Mucosa of stomach (tissue), 1 donor: ENCODE measurements around the gene SLC5A9.
"Not testable (repeated sequence)": the region's sequence is repeated elsewhere in the genome, so short reads cannot be mapped to it uniquely, and the experiment has no call there.

ENCODE experiments used
- H3K27me3 ChIP-seq: one replicate; pipeline ENCODE4 v1.7.0; 2013; ENCODE audit warnings: mild to moderate bottlenecking, low read length; ENCODE audit not compliant: control insufficient read depth, insufficient read depth
- H3K36me3 ChIP-seq: one replicate; pipeline ENCODE4 v1.7.0; 2013; ENCODE audit warnings: low read length; ENCODE audit not compliant: control insufficient read depth, insufficient read depth
- H3K4me1 ChIP-seq: one replicate; pipeline ENCODE4 v1.7.0; 2013; ENCODE audit warnings: mild to moderate bottlenecking, low read length; ENCODE audit not compliant: control insufficient read depth, insufficient read depth
- H3K4me3 ChIP-seq: one replicate; pipeline ENCODE4 v1.7.0; 2013; ENCODE audit warnings: low read length
- H3K9ac ChIP-seq: one replicate; pipeline ENCODE4 v1.7.0; 2013; ENCODE audit warnings: mild to moderate bottlenecking, low read length, moderate library complexity
- H3K9me3 ChIP-seq: one replicate; pipeline ENCODE4 v1.7.0; 2013; ENCODE audit warnings: mild to moderate bottlenecking, low read length, moderate library complexity; ENCODE audit not compliant: control insufficient read depth
- donor health status: Pancreatic carcinoma.

The SLC5A9 gene

DNA sequence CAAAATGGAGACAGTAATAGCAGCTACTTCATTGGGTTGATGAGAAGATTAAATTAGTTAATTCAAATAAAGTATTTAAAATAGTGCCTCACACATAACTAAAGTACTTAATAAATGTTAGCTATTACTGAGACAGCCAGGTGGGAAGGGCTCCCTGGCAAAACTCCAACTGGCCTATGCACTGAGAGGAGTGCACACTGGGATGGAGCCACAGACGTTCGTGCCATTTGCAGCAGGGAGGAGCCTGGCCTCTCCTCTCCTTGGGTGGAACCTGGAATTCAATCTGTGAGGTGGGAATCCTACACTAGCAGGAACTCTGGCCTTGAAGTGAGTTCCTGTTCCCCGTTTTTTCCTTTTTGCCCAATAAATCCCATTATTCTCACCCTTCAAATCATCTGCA lies 28.1 kb downstream of the SLC5A9 start:
- H3K27me3 ChIP-seq: no peaks in the 10 kb centered on the region
- H3K9ac ChIP-seq: no peak overlapping the region
- peaks cover 21% of the 10 kb centered on the region for H3K4me1 ChIP-seq
- no peaks in the 10 kb centered on the region for H3K36me3 ChIP-seq
- H3K9me3 ChIP-seq: no peaks in the 10 kb centered on the region
- H3K4me3 ChIP-seq: no peak overlapping the region

DNA sequence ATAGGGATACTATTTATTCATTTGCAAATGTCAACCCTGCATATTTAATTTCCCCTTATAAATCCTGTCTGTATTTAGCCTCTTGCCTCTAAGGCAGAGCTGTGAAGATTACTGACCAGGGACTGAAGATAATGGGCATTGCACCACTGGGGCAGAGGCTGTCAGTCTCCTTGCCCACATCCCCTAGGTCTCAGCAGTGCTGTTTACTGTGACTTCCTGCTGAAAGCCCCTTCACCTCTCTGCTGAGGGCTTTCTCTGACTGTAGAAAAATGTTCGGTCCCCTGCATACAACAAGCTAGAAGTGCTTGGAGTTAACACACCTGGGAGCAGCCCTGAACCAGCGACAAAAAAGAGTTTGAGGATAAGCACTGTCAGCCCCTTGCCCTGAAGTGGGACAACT lies 28.8 kb downstream of the SLC5A9 start:
- no peaks in the 10 kb centered on the region for H3K27me3 ChIP-seq
- H3K9ac ChIP-seq: no peak overlapping the region
- H3K4me1 ChIP-seq: peaks cover 21% of the 10 kb centered on the region
- no peaks in the 10 kb centered on the region for H3K36me3 ChIP-seq
- no peak overlapping the region for H3K4me3 ChIP-seq
- H3K9me3 ChIP-seq: no peaks in the 10 kb centered on the region

DNA sequence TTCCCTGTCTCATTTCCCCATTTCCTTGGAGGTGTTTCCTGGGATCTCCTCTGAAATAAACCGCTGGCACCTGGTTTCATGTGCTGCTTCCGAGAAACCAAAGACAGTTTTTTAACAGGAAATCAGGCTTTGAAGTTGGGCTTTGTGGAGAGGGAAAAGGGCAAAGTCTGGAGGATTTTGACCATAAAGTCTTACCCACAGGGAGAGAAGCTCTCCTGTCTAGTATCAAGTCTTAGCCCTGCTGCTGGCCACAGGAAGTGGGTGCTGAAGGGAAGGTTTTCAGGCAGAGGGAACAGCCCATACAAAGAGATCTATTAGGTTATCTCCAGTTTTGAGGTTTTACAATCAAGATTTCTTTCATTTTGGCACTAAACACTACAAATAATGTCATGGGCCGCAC lies 29.3 kb downstream of the SLC5A9 start:
- H3K9me3 ChIP-seq: no peaks in the 10 kb centered on the region
- no peaks in the 10 kb centered on the region for H3K36me3 ChIP-seq
- H3K27me3 ChIP-seq: no peaks in the 10 kb centered on the region
- H3K4me3 ChIP-seq: no peak overlapping the region
- peaks cover 17% of the 10 kb centered on the region for H3K4me1 ChIP-seq
- no peak overlapping the region for H3K9ac ChIP-seq

DNA sequence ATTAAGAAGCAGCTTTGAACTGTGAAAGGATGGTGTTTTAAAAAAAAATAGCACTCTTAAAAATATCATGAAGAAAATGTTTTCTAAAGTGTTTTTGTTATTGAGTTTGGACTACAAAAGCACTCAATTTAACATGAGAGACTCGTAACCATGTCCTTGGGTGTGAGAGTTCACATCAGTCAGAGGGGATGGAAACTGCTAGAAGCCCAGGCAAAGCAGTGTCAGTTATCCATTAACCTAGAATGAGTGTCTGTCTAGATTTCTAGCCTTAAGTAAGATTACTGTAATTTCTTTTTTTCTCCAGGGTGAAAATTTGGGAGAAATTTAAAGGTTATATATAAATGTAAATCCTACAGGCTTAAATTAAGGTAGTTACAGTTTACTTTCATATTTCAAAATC lies 31.7 kb downstream of the SLC5A9 start:
- Histone ChIP-seq H3K36me3 (no peaks in the 10 kb centered on the region), H3K4me3 (no peak overlapping the region), H3K27me3 (no peaks in the 10 kb centered on the region), H3K9ac (no peak overlapping the region), H3K9me3 (no peaks in the 10 kb centered on the region), H3K4me1 (peaks cover 9% of the 10 kb centered on the region)

DNA sequence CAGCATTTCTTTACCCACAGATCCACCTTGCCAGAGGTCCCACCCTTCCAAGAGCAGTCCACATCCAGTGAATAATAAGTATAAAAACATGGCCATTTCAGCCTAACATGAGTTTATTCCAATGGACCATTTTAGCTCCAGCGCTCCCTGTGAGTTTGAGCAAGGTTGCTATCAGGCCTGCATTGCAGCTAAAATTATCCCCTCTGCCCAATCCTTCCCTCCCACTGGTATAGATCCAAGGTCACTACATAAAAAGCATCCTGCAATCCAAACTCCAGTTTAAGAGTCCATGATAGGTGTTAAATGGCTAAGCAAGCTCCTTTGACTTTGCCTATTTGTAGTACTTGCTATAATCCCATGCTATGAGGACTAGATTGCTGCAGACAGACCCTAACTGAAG lies 35.6 kb downstream of the SLC5A9 start:
- Histone ChIP-seq H3K36me3 (no peaks in the 10 kb centered on the region), H3K9me3 (no peaks in the 10 kb centered on the region), H3K4me3 (no peak overlapping the region), H3K4me1 (no peaks in the 10 kb centered on the region), H3K27me3 (no peaks in the 10 kb centered on the region), H3K9ac (no peak overlapping the region)

DNA sequence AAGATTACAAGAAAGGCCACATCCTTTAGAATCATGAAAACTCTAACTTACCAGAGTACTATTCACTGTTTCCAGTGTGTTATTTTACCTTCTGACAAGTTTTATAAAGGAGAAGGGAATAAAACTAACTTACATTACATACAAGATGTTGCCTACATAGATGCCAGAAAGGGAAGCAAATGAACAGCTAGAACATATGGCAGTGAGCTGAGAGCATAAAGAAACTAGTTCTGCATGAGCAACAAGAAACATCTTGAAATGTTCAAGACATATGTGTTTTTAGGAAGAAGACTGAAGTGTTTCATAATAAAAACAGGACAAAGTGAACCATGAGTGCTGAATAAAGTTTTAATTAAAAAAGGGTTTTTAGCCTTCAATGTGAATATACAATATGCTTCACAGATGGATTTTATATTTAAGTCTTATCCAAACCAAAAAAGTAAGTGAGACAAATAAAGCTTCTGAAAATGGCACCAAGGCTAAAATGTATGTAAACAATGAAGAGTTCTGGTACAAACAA lies 39.4 kb downstream of the SLC5A9 start:
- Histone ChIP-seq H3K4me3 (no peak overlapping the region), H3K36me3 (no peaks in the 10 kb centered on the region), H3K9me3 (no peaks in the 10 kb centered on the region), H3K4me1 (no peaks in the 10 kb centered on the region), H3K27me3 (no peaks in the 10 kb centered on the region), H3K9ac (no peak overlapping the region)

DNA sequence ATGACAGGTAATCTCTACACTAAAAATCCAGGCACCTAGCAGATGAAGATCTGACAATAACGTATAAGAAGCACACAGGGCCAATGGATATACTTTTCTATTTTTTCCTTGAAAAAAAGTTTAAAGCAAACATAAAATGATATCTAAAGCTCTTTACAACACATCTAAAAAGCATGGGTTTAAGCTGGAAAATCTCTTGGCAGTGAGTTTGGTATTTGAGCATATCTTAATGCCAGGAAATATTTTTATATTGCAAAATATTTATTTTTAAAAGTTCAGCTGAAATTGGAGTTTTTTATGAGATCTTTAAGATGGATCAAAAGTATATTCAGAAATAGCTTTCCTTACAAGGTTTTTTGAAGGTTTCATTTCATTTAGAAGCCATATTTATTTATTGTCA lies 40.5 kb downstream of the SLC5A9 start:
- Histone ChIP-seq H3K9ac (no peak overlapping the region), H3K36me3 (no peaks in the 10 kb centered on the region), H3K9me3 (no peaks in the 10 kb centered on the region), H3K4me3 (no peak overlapping the region), H3K27me3 (no peaks in the 10 kb centered on the region), H3K4me1 (no peaks in the 10 kb centered on the region)

DNA sequence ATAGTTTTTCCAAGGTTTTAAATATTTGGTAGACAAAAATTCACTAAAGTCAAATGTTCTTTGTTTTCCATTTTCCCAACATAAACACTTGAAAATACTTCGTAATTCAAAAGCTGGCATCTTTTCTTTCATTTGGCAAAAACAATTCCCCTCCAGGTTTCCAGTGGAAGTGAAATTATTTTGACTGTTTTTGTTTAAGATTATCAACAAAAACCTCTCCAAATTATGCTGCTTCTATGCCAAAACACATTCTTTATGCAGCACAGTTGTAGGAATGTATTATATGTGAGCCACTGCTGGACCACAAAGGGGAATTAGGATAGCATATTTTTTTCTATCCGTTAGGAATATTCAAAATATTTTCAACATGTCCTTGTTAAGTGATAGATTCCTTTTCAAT lies 44.1 kb downstream of the SLC5A9 start:
- no peaks in the 10 kb centered on the region for H3K27me3 ChIP-seq
- H3K4me1 ChIP-seq: no peaks in the 10 kb centered on the region
- no peak overlapping the region for H3K4me3 ChIP-seq
- H3K9me3 ChIP-seq: no peaks in the 10 kb centered on the region
- H3K36me3 ChIP-seq: no peaks in the 10 kb centered on the region
- H3K9ac ChIP-seq: no peak overlapping the region

DNA sequence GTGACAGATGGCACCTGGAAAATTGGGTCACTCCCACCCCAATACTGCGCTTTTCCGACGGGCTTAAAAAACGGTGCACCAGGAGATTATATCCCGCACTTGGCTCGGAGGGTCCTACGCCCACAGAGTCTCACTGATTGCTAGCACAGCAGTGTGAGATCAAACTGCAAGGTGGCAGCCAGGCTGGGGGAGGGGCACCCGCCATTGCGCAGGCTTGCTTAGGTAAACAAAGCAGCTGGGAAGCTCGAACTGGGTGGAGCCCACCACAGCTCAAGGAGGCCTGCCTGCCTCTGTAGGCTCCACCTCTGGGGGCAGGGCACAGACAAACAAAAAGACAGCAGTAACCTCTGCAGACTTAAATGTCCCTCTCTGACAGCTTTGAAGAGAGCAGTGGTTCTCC lies 54.9 kb downstream of the SLC5A9 start:
- not testable (repeated sequence) for H3K36me3 ChIP-seq, H3K9ac ChIP-seq, H3K9me3 ChIP-seq, H3K4me1 ChIP-seq, H3K4me3 ChIP-seq, H3K27me3 ChIP-seq

DNA sequence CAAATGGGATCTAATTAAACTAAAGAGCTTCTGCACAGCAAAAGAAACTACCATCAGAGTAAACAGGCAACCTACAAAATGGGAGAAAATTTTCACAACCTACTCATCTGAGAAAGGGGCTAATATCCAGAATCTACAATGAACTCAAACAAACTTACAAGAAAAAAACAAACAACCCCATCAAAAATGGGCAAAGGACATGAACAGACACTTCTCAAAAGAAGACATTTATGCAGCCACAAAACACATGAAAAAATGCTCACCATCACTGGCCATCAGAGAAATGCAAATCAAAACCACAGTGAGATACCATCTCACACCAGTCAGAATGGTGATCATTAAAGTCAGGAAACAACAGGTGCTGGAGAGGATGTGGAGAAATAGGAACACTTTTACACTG lies 59.8 kb downstream of the SLC5A9 start:
- H3K9ac ChIP-seq, H3K27me3 ChIP-seq, H3K36me3 ChIP-seq, H3K9me3 ChIP-seq, H3K4me1 ChIP-seq, H3K4me3 ChIP-seq: not testable (repeated sequence)

DNA sequence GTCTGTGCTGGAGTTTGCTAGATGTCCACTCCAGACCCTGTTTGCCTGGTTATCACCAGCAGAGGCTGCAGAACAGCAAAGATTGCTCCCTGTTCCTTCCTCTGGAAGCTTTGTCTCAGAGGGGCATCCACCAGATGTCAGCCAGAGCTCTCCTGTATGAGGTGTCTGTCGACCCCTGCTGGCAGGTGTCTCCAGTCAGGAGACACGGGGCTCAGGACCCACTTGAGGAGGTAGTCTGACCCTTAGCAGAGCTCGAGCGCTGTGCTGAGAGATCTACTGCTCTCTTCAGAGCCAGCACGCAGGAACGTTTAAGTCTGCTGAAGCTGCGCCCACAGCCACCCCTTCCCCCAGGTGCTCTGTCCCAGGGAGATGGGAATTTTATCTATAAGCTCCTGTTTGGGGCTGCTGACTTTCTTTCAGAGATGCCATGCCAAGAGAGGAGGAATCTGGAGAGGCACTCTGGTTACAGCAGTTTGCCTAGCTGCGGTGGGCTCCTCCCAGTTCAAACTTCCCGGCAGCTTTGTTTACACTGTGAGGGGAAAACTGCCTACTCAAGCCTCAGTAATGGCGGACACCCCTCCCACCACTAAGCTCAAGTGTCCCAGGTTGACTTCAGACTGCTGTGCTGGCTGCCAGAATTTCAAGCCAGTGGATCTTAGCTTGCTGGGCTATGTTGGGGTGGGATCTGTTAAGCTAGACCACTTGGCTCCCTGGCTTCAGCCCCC lies 62.3 kb downstream of the SLC5A9 start:
- H3K36me3 ChIP-seq, H3K4me3 ChIP-seq, H3K9ac ChIP-seq, H3K9me3 ChIP-seq, H3K27me3 ChIP-seq, H3K4me1 ChIP-seq: not testable (repeated sequence)

DNA sequence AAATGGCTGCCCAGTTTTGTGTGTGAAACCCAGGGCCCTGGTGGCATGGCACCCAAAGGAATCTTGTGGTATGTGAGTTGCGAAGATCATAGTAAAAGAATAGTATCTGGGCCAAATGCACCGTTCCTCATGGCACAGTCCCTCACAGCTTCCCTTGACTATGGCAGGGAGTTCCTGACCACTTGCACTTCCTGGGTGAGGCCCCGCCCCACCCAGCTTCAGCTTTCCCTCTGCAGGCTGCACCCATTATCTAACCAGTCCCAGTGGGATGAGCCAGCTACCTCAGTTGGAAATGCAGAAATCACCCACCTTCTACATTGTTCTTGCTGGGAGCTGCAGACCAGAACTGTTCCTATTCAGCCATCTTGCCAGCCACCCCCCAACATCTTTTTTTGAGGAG lies 63.0 kb downstream of the SLC5A9 start:
- H3K4me3 ChIP-seq: no peak overlapping the region
- H3K9me3 ChIP-seq: no peaks in the 10 kb centered on the region
- H3K36me3 ChIP-seq: no peaks in the 10 kb centered on the region
- H3K4me1 ChIP-seq: no peaks in the 10 kb centered on the region
- H3K27me3 ChIP-seq: no peaks in the 10 kb centered on the region
- H3K9ac ChIP-seq: no peak overlapping the region

DNA sequence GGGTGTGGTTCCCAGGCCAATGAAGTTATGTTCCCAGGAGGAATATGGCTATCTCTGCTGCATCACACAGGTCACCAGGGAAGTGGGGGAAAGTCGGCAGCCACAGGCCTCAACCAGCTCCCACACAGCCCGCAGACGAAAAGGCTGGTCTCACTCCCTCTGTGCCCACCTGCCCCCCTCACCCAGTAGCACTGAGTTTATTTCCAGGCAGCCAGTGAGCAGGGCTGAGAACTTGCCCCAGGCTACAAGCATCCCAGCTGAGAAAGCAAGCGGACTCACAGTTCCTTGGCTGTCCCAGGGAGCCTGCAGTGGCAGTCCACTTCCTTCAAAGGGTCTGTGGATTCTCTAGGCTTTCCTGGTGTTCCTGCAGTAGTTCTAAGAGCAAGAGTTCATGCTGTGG lies 68.9 kb downstream of the SLC5A9 start:
- H3K36me3 ChIP-seq: no peaks in the 10 kb centered on the region
- no peak overlapping the region for H3K4me3 ChIP-seq
- no peaks in the 10 kb centered on the region for H3K4me1 ChIP-seq
- H3K9ac ChIP-seq: no peak overlapping the region
- H3K9me3 ChIP-seq: no peaks in the 10 kb centered on the region
- H3K27me3 ChIP-seq: no peaks in the 10 kb centered on the region
